GM19035 (cell line): ENCODE results near the gene PSORS1C2.
"Not testable (repeated sequence)": the region's sequence is repeated elsewhere in the genome, so short reads cannot be mapped to it uniquely, and the experiment has no call there.

Source experiments
- ATAC-seq: cut with Tn5 transposase; IDR thresholded peaks from one replicate; pipeline ENCODE4 v1.9.1; 2021; ENCODE audit not compliant: unreplicated experiment

Gene PSORS1C2

GRCh38 chr6:31138982-31139381, at the start of gene PSORS1C2:
Gene PSORS1C2 (minus strand): TSS chr6:31139066. CDS start chr6:31139026, 40 bp downstream.
- no peak for ATAC-seq

DNA sequence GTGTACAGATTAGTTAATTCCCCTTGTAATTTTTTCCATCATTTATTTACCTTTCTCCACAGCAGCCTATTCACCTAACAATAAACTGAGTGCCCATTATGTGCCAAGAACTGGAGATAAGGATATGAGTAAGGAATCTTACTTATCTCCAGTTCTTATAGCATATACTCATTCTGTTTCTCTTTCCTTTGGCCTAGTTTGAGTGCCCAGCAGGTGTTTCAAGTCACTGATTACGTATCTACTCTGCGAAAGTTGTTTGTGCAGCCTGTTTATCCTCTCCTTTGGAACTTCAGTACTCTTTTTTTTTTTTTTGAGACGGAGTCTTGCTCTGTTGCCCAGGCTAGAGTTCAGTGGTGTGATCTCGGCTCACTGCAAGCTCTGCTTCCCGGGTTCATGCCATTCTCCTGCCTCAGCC, 48.9 kb upstream of the PSORS1C2 start:
- no peak for ATAC-seq

- no peak for ATAC-seq
Measured at GRCh38 chr6:31186052-31186734, 47.3 kb upstream of the PSORS1C2 start.

DNA sequence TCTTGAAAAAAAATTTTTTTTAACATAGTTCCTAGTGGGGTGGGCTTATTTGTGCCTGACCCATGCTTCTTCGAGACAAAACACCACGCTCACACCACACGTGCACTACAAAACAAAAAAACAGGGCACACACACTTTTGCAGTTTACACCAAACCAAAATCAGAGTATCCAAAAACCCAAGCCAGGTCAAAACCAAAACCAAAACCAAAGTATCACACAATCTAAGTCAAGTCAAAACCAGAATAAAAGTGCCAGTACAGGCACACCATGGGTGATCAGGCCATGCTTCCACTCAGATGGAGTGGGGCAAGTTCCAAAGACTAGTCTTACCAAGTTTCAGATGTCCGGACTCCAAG, 46.8 kb upstream of the PSORS1C2 start:
- not testable (repeated sequence) for ATAC-seq

DNA sequence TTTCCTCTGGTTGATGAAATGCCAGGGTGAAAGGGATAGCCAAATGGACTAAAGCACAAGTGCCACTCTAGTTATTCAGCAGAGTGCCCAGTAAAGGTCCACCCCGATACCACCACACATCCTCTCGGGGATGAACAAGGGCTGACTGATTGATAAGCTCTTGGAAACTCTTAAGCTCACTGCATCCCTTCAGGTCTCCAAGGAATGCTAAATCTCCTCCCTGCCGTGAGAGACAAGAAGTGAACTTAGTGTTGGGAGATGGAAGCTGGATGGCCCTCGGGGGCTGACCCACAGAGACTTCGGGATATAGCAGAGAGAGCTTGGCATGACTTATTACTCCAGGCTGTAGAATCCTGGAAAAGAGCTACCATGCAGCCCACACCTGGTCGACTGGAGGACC, 45.0 kb upstream of the PSORS1C2 start:
- ATAC-seq: not testable (repeated sequence)

GRCh38 chr6:31183287-31183686, 44.4 kb upstream of the PSORS1C2 start:
- not testable (repeated sequence) for ATAC-seq

GRCh38 chr6:31180500-31180899, 41.6 kb upstream of the PSORS1C2 start:
- no peak for ATAC-seq

DNA sequence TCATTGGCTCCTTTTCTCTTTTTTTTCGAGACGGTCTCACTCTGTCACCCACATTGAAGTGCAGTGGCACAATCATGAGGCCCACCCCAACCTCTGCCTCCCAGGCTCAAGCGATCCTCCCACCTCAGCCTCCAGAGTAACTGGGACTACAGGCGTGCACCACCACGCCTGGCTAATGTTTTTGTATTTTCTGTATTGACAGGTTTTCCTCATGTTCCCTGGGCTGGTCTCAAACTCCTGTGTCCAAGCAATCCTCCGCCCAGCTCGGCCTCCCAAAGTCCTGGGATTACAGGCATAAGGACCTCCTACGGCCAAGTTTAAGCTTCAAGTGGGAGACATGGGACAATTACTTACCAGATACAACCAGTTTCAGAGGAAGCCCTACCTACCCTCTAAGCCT, 41.0 kb upstream of the PSORS1C2 start:
- no peak for ATAC-seq

GRCh38 chr6:31179042-31179386, 40.1 kb upstream of the PSORS1C2 start:
- no peak for ATAC-seq

DNA sequence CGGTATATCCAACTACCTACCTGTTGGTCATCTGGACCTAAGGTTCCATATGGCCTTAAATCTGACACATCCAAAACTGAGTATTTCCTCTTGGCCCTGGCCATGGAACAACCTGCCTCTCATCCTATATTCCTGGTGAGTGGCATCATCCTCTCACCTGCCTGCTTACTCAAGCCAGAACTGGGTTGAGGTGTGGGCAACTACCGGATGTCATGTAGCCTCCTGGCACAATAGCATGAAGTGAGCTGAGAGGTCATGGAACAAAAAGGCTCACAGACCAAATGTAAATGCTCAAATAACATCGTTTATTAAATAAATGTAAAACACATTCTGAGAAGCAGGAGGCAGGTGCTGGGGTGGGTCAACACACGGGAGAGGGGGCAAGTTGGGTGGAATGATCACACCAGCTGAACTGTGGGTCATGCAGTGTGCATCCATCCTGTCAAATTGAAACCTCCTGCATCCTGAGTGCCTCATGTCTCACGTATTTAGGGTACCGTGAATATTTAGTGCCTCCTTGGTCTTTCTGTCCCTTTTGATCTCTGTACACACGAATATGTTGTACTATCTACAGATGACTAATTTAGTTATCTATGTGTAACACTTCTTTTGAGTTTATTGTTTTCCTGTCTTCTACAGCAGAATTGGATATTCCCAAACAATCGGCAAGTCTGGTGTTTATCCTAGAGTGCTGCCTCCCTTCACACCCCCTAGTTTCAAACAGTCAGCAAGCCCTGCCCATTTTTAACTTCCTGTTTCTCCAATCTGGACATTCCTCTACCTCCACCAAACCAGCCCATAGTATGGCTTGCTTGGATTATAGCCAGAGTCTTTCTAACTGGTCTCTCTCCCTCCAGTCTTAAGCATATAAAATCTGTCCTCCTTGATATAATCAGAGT, 39.5 kb upstream of the PSORS1C2 start:
- no peak for ATAC-seq

DNA sequence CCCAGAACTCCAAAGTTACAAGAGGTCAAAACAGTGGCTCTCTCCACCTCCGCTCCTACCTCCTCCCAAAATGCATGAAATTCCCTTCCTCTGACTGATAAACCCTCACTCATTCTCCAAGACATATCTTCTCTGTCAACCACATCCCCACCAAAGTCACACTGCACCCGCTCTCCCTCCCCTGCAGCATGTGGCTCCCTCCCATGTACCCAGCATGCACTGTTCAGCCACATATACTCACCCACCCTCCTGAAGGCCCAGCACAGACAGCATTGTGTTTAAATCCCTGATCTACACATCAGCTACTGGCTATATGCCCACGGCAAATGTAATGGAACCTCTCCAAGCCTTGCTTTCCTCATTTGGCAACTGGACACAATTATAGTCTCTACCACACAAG, 37.1 kb upstream of the PSORS1C2 start:
- no peak for ATAC-seq

DNA sequence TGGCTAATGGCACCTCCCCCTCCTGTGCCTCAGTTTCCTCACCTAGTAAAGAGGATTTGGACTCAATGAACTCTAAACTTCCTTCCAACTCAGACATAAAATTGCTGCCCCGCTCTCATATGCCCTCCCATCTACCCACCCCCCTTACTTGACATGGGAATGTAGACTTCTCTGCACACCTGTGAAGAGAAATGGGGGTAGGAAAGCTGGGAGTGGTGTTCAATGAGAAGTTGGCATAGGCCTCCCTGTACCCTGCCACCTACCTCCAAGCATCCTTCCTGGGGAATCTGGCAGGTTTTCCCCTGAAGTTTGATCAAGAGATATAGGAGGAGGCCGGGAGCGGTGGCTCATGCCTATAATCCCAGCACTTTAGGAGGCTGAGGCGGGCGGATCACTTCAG, 35.5 kb upstream of the PSORS1C2 start:
- no peak for ATAC-seq

DNA sequence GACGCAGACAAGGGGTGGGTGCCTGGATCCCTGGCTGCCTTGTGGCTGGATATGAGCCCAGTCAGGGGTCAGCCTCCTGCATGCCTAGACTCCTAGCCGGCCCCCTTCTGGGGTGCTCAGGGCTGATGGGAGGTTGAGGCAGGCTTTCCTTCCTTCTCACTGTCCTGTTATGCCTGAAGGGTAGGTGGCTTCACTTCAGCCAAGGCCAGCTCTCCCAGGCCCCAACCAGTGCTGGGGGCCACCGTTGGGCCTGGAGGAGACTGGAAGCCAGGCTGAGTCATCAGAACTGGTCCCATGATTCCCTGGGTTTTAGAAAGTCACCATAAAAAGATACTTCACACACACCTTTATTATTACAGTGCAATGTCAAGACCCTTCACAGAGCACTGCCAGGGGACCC, 34.5 kb upstream of the PSORS1C2 start:
- ATAC-seq: no peak

GRCh38 chr6:31172973-31173384, 34.1 kb upstream of the PSORS1C2 start:
- no peak for ATAC-seq

DNA sequence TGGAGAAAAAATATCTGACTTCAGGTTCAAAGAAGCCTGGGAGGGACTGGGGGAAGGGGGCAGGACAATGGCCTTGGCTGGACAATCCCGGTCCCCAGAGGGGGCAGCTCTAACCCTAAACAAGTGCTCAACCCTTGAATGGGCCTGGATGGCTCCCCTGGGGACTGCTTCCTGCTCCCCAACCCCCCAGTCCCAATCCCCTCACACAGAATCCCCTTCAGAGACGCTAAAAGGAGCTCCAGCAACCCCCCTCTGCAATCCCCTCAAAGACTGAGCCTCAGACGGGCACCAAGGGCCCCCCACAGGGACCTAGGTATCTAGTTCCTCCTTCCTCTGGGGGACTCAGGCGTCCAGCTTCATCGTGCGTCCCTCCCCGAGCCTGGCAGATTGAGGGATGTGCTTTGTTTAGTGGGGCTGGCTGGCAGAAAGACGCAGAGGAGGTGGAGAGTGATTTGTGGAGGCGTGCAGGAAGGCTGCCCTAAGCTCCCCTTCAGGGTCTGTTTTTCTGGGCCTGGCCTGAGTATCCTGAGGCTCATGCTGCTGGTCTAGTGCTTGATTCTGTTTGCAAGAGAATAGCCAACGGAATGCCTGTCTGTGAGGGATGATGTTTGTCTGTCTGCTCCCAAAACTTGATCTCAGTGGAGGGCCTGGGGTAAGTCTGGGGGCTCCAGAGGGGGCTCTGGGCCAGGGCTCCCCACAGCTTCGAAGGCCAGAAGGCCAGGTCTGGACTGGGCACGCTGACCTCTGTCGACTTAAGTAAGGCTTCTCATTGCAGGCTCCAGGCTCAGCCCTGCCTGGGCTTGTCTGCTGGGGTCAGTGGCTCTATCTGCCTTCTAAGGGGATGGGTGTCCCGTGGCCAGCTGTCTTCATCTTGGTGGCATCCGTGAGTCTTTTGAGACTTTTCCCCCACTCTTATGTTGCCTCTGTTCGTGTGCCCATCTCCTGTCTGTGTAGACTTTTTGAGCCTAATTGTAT, 33.4 kb upstream of the PSORS1C2 start:
- no peak for ATAC-seq

DNA sequence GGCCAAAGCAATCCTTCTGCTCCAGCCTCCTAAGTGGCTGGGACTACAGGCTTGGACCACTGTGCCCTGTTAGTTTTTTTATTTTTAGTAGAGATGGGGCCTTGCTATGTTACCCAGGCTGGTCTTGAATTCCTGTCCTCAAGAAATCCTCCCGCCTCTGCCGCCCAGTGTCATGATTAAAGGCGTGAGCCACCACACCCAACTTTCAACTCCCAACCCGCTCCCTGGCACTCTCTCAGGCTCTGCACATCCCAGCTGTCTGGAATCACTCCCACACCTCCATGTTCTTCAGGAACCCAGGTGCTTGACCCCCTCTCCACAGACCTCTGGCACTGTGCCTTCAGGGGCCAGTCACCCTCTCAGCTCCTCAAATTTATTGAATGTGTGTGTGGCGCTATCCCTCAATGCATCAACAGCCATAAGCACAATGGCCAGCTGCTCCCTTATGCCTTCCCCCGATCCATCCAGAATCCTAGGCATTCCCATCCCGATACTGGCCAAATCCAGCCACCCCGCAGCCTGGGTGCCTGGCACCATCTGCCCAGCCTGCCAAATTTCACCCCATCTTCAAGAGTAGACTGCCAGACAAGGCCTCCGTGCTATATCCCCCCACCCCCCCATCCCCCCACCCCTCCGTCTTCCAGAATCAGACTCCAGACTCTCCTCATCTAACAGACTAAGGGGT, 32.3 kb upstream of the PSORS1C2 start:
- ATAC-seq: no peak

GRCh38 chr6:31170600-31170881, 31.7 kb upstream of the PSORS1C2 start, which contains the start of gene POU5F1:
Gene POU5F1 (minus strand): TSS chr6:31170682. CDS start chr6:31170620, 62 bp downstream.
- no peak for ATAC-seq

- ATAC-seq: not testable (repeated sequence)
Measured at GRCh38 chr6:31169858-31170599, 31.2 kb upstream of the PSORS1C2 start.

DNA sequence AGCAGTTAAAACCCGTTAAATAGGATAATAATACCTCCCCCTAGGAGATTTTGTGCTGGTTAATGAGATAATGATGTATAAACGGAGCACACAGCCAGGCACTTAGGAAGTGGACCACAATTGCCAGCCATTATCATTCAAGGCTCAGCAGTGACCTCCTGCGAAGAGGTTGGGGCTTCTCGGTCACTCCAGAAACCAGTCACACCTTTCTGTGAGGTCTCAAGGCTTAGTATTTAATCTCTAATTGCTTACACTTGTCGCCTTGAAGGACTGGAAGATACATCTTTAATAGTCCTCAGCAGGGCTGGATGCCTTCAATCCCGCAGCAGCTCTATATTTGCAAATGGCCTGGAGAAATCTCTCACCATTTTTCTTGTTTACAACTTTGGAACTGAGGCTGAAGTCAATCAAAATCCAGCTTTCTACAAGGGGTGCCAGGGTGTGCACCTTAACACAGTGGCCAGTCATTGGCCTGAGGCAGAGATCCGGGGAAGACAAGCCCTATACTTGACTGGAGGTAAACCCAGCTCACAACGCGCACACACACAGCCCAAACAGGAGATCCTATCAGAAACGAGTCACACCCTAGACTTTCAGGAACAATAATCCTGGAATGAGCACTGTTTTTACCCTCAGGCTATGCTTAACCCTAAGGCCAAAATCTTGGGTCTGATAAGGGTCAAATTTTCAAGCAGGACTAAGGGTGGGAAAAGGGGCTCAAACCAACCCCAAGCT, 30.4 kb upstream of the PSORS1C2 start:
- ATAC-seq: no peak
